Esophagus muscularis mucosa (tissue), 4 donors: Measurements from ENCODE around the gene DACH1. TPM values are rescaled to one million over a fixed set of nuclear protein-coding genes. Genes with fewer than 3 reads are reported as not detected.
A peak's percentile ranks its signal among the peaks of the same experiment; 100 is the strongest.

Source experiments
- DNase-seq: peaks from one replicate; pipeline ENCODE4 v3.0.0-alpha.2; 2017; ENCODE audit errors: extremely low spot score
- H3K27ac ChIP-seq, 4 donors: fragments of 200-600 bp; sonication (generic); replicated peaks in 1 of 4; 1 replicate in 3 of 4; 2 replicates in 1 of 4; pipeline ENCODE4 v1.5.1; 2016 to 2019; ENCODE audit warnings: mild to moderate bottlenecking in 1 of 4
- H3K27me3 ChIP-seq, 4 donors: fragments of 200-600 bp; sonication (generic); one replicate each; pipeline versions ENCODE4 v1.5.1 to v1.6.0; 2016 to 2019
- H3K36me3 ChIP-seq, 4 donors: fragments of 200-600 bp; sonication (generic); one replicate each; pipeline ENCODE4 v1.5.1; 2016 to 2019
- H3K4me1 ChIP-seq, 4 donors: fragments of 200-600 bp; sonication (generic); one replicate each; pipeline ENCODE4 v1.5.1; 2016 to 2019
- H3K4me3 ChIP-seq, 4 donors: fragments of 200-600 bp; sonication (generic); 1 replicate in 2 of 4; 2 replicates in 2 of 4; pipeline ENCODE4 v1.5.1; 2016 to 2019; ENCODE audit warnings: mild to moderate bottlenecking in 4 of 4, moderate library complexity in 1 of 4
- H3K9me3 ChIP-seq, 4 donors: fragments of 200-600 bp; sonication (generic); 1 replicate in 3 of 4; 2 replicates in 1 of 4; pipeline ENCODE4 v1.5.1; 2016 to 2019
- CTCF ChIP-seq, 3 experiments: fragments of 200-600 bp in 2 of 3; fragments of 450-650 bp in 1 of 3; sonication (generic) in 2 of 3; IDR thresholded peaks; one replicate each; pipeline ENCODE4 v1.5.1; 2017 to 2019; ENCODE audit warnings: antibody characterized with exemption in 3 of 3, mild to moderate bottlenecking in 2 of 3, moderate library complexity in 1 of 3
- EP300 ChIP-seq: sonication (generic); formaldehyde crosslinking; IDR thresholded peaks from one replicate; pipeline ENCODE4 v1.6.1; 2017; ENCODE audit warnings: antibody characterized with exemption
- POLR2A ChIP-seq: fragments of 450-650 bp; IDR thresholded peaks from one replicate; pipeline ENCODE4 v1.6.1; 2017; ENCODE audit warnings: antibody characterized with exemption, moderate library complexity, mild to moderate bottlenecking, low read depth
- POLR2AphosphoS5 ChIP-seq, 2 donors: sonication (generic); formaldehyde crosslinking; IDR thresholded peaks; one replicate each; pipeline ENCODE4 v1.6.1; 2017; ENCODE audit warnings: antibody characterized with exemption in 2 of 2
- WGBS: methylation state at CpG from one replicate; pipeline ENCODE4 v1.1.5; 2018; 5-methylcytosine and 5-hydroxymethylcytosine counted together
- intact Hi-C: fragments of 100-400 bp; cut with DNase I; formaldehyde crosslinking; loops from one replicate; pipeline ENCODE4 v1.15.1; 2023
- total RNA-seq, 4 donors: library from RNA; depleted of rRNA; stranded (reverse); fragments of >200 nt; gene quantifications; one replicate each; pipeline versions ENCODE4 v1.1.0 to v1.2.1, GENCODE V29; 2016

Gene DACH1
- total RNA-seq, 4 donors from 2014 or later: 1.2 to 2.0 (median 1.5) TPM

- no peaks in the 10 kb centered on the region for H3K36me3 ChIP-seq
- 7% methylated on average over 39 of the region's 39 CpGs for WGBS
- H3K27ac ChIP-seq: peak overlapping the region; percentile 47 to 67 (median 58)
- peak overlapping the region; percentile 52 to 65 (median 58) for H3K4me3 ChIP-seq
- peaks cover 0 to 44% (median 13%) of the 10 kb centered on the region in 4 donors for H3K27me3 ChIP-seq
- no peak for TF ChIP-seq POLR2A
- TF ChIP-seq EP300: no peak
- no peak for TF ChIP-seq CTCF (IDR thresholded peaks at IDR 0.05)
- TF ChIP-seq POLR2AphosphoS5 (IDR thresholded peaks at IDR 0.05): no peak
- no peaks in the 10 kb centered on the region for H3K9me3 ChIP-seq
- DNase-seq: no peak
- H3K4me1 ChIP-seq: peaks cover 3 to 38% (median 31%) of the 10 kb centered on the region in 4 donors
- intact Hi-C loops: no loop called here
Observed at GRCh38 chr13:71864094-71864985, 2.7 kb downstream of the DACH1 start.

GRCh38 chr13:71863254-71863865 lies 3.6 kb downstream of the DACH1 start:
- WGBS: 58% methylated on average over 4 of the region's 4 CpGs
- DNase-seq: no peak
- Histone ChIP-seq H3K9me3 (no peaks in the 10 kb centered on the region), H3K27me3 (peaks cover 0 to 40% (median 12%) of the 10 kb centered on the region in 4 donors), H3K36me3 (no peaks in the 10 kb centered on the region), H3K4me1 (peaks cover 3 to 38% (median 31%) of the 10 kb centered on the region in 4 donors), H3K4me3 (peak overlapping the region; percentile 52 to 65 (median 58)), H3K27ac (no peak overlapping the region)
- TF ChIP-seq POLR2A: no peak
- TF ChIP-seq CTCF (IDR thresholded peaks at IDR 0.05): no peak
- TF ChIP-seq EP300: no peak
- no peak for TF ChIP-seq POLR2AphosphoS5 (IDR thresholded peaks at IDR 0.05)
- intact Hi-C loops: no loop called here

- Histone ChIP-seq H3K36me3 (no peaks in the 10 kb centered on the region), H3K4me3 (no peak overlapping the region), H3K9me3 (no peaks in the 10 kb centered on the region), H3K4me1 (peaks cover 0 to 35% (median 31%) of the 10 kb centered on the region in 4 donors), H3K27me3 (peaks cover 0 to 39% (median 8%) of the 10 kb centered on the region in 4 donors), H3K27ac (no peak overlapping the region)
- no peak for TF ChIP-seq POLR2AphosphoS5 (IDR thresholded peaks at IDR 0.05)
- no peak for TF ChIP-seq POLR2A
- TF ChIP-seq EP300: no peak
- TF ChIP-seq CTCF (IDR thresholded peaks at IDR 0.05): no peak
- 73% methylated on average over 2 of the region's 2 CpGs for WGBS
- intact Hi-C loops: no loop called here
- no peak for DNase-seq
Observed at GRCh38 chr13:71862459-71862943, 4.5 kb downstream of the DACH1 start.

- DNase-seq: no peak
- peaks cover 0 to 29% (median 25%) of the 10 kb centered on the region in 4 donors for H3K4me1 ChIP-seq
- 73% methylated on average over 2 of the region's 2 CpGs for WGBS
- TF ChIP-seq POLR2AphosphoS5 (IDR thresholded peaks at IDR 0.05): no peak
- TF ChIP-seq CTCF (IDR thresholded peaks at IDR 0.05): no peak
- no peak for TF ChIP-seq EP300
- no peak for TF ChIP-seq POLR2A
- H3K9me3 ChIP-seq: no peaks in the 10 kb centered on the region
- peaks cover 0 to 33% (median 8%) of the 10 kb centered on the region in 4 donors for H3K27me3 ChIP-seq
- intact Hi-C loops: no loop called here
- no peak overlapping the region for H3K4me3 ChIP-seq
- H3K36me3 ChIP-seq: no peaks in the 10 kb centered on the region
- no peak overlapping the region for H3K27ac ChIP-seq
Observed at GRCh38 chr13:71861769-71862458, 5.1 kb downstream of the DACH1 start.
